ENCODE results near the gene NDUFAF3.

- TF ChIP-seq CTCF (IDR thresholded peaks at IDR 0.05; ENCODE audit: extremely low read depth in 1 of 2, insufficient read depth in 1 of 2, low read depth in 1 of 2, low read length in 2 of 2) (no peak), POLR2A (IDR thresholded peaks at IDR 0.05; ENCODE audit: low read depth, low read length) (no peak)
Measured at GRCh38 chr3:49054344-49054862, 32.5 kb downstream of the NDUFAF3 start.
